ENCODE results near the gene CUL1.
A peak's percentile ranks its signal among the peaks of the same experiment; 100 is the strongest.

Gene CUL1

DNA sequence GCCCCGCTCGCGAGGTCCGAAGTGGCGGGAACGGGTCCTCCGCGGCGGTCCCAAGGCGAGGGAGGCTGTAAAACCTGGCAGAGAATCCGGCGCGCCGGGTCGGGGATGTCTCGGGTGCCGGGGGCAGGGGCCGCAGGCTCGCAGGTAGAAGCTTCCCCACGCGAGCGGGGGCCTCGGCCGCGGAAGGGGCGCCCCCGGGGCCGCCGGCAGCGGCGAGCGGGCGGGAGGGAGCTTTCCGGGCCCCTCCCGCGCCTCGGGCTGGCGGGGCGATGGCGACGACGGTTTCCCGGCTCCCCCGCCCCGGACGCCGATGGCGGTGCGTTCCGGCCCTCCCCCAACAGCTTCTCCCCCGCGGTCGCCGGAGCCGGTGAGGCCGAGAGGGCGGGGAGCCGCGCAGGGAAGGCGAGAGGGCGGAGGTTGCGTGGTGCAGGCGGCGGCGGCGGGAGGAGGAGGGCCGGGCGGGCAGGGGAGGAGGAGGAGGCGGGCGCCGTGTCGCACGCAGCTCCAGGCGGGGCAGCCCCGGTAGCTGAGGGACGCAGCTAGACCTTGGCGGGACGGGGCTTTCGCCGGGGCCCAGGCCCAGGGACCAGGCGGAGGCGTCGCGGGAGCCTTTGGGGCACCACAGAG lies at the start of gene CUL1:
Gene CUL1, plus strand, starts transcription at position 507 of the 627 bp plus-strand sequence. CDS start 31,220 bp downstream, outside the sequence.
- TF ChIP-seq, protein P1, sequence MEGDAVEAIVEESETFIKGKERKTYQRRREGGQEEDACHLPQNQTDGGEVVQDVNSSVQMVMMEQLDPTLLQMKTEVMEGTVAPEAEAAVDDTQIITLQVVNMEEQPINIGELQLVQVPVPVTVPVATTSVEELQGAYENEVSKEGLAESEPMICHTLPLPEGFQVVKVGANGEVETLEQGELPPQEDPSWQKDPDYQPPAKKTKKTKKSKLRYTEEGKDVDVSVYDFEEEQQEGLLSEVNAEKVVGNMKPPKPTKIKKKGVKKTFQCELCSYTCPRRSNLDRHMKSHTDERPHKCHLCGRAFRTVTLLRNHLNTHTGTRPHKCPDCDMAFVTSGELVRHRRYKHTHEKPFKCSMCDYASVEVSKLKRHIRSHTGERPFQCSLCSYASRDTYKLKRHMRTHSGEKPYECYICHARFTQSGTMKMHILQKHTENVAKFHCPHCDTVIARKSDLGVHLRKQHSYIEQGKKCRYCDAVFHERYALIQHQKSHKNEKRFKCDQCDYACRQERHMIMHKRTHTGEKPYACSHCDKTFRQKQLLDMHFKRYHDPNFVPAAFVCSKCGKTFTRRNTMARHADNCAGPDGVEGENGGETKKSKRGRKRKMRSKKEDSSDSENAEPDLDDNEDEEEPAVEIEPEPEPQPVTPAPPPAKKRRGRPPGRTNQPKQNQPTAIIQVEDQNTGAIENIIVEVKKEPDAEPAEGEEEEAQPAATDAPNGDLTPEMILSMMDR (IDR thresholded peaks at IDR 0.05; ENCODE audit: borderline replicate concordance, control extremely low read depth, extremely low read depth, insufficient read depth, missing control alignments): no peak
- peak; percentile 85 for DNase-seq (ENCODE audit: low spot score)
- in situ Hi-C loops (cut with MboI; ENCODE audit: low sequenced_read_pairs, unreplicated experiment): no loop called here

DNA sequence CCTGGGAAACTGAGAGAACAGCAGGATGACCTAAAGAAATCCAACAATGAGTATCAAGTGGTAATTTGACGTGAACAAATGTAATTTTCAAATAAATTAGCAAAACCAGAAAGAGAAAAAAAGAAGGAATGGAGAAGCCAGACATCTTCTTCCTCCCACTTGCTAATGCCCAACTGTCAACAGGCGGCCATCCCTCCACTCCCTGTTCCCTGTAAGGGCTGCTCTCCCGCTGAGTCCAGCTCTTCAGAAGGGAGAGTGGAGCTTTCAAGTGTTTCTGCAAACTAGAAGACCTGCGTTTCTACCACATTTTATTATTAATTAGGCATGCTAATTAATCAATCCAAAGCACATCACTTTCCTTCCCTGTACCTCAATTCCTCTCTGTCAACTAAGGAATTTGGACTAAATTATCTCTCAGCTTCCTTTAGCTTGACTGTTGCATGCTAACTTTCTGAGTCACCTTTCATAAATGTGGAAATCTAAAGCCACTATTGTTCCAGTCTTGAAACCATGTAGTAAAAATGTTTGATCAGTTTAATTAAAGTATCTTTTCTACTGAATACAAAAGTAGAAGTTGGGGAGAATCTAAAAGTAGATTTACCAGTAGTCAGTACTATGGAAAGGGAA lies 48.4 kb upstream of the CUL1 start:
- TF ChIP-seq, protein P1 (IDR thresholded peaks at IDR 0.05; ENCODE audit: borderline replicate concordance, control extremely low read depth, extremely low read depth, insufficient read depth, missing control alignments): no peak
- no peak for DNase-seq (ENCODE audit: low spot score)
- in situ Hi-C loops (cut with MboI; ENCODE audit: low sequenced_read_pairs, unreplicated experiment): no loop called here

DNA sequence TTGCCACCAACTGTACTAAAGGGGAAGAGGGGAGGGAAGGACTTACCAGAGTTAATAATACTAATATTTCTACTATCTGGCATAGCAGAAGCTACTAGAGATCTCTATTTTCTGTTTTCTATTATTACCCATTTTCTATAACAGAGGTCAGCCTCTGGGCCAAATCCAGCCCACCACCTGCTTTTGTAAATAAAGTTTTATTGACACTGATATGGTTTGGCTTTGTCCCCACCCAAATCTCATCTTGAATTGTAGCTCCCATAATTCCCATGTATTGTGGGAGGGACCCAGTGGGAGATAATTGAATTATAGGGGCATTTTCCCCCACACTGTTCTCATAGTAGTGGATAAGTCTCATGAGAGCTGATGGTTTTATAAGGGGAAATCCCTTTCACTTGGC lies 45.9 kb upstream of the CUL1 start:
- DNase-seq (ENCODE audit: low spot score): no peak
- TF ChIP-seq, protein P1 (IDR thresholded peaks at IDR 0.05; ENCODE audit: borderline replicate concordance, control extremely low read depth, extremely low read depth, insufficient read depth, missing control alignments): no peak
- in situ Hi-C loops (cut with MboI; ENCODE audit: low sequenced_read_pairs, unreplicated experiment): no loop called here

DNA sequence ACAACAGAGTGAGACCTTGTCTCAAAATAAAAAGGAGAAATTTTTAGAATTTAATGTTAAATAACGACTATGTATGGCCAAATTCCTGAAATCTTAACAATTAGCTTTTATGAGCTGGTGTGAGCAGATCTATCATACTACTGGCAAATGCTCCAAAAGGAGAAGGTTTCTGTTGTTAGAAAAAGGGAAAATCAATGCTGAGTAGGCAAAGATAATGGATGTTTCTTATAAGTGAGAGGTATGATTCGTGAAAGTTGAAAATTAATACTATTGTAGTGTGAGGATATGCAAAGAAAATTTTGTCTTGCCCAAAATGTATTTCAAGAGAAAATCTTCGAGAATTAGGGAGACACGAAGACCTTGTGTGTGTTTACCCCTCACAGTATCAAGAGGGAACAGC lies 40.8 kb upstream of the CUL1 start:
- TF ChIP-seq, protein P1 (IDR thresholded peaks at IDR 0.05; ENCODE audit: borderline replicate concordance, control extremely low read depth, extremely low read depth, insufficient read depth, missing control alignments): no peak

DNA sequence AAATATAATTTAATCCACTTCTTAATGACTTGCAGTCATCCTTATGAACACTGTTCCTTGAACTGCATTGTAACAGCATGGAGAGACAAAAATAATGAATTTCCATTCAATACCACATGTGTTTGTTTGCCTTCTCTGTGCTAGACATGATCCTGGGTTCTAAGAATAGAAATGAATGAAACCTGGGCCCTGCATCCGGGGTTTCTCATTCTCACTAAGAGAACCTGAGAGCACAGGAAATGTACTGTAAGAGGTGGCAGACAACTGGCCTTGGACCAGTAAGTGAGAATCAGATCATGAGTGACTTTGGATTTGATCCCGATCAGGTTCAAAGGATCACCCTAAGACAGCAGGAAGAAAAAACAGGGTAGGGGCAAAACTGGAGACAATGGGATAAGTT lies 37.2 kb upstream of the CUL1 start:
- in situ Hi-C loops (cut with MboI; ENCODE audit: low sequenced_read_pairs, unreplicated experiment): no loop called here
- TF ChIP-seq, protein P1 (IDR thresholded peaks at IDR 0.05; ENCODE audit: borderline replicate concordance, control extremely low read depth, extremely low read depth, insufficient read depth, missing control alignments): no peak
- no peak for DNase-seq (ENCODE audit: low spot score)

More for the DNA sequence above, 40.8 kb upstream of the CUL1 start:
- in situ Hi-C loops (cut with MboI; ENCODE audit: low sequenced_read_pairs, unreplicated experiment): no loop called here
- no peak for DNase-seq (ENCODE audit: low spot score)

DNA sequence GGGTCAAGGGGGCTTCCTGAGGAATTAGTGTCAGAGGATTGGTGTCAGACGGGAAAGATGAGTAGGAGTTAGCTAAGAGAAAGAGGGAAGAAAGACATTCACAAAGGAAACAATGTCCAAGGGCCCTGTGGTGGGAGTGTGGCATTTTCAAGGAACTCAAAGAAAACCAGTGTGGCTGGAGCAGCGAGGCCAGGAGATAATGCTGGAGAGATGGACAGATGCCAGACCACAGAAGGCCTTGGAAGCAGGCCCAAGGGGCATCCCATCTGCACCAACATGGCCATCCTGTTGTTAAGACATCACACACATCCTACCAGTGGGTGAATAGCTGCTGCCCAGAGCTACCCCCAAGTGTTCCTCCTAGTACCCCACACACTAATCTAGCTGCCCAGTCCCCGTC lies 36.1 kb upstream of the CUL1 start:
- in situ Hi-C loops (cut with MboI; ENCODE audit: low sequenced_read_pairs, unreplicated experiment): no loop called here
- TF ChIP-seq, protein P1 (IDR thresholded peaks at IDR 0.05; ENCODE audit: borderline replicate concordance, control extremely low read depth, extremely low read depth, insufficient read depth, missing control alignments): no peak
- no peak for DNase-seq (ENCODE audit: low spot score)

Data from GM13976 (cell line).